HG03280 (cell line): ENCODE data around the gene NMRAL1.

Experiments
- ATAC-seq: cut with Tn5 transposase; IDR thresholded peaks from one replicate; pipeline ENCODE4 v1.9.1; 2021; ENCODE audit warnings: mild to moderate bottlenecking, moderate library complexity; ENCODE audit not compliant: unreplicated experiment

The NMRAL1 gene

GRCh38 chr16:4467916-4468315, 6.5 kb downstream of the NMRAL1 start:
- no peak for ATAC-seq

GRCh38 chr16:4465977-4466779, 8.2 kb downstream of the NMRAL1 start:
- ATAC-seq = no peak

- ATAC-seq = no peak
These were observed 10.8 kb downstream of the NMRAL1 start for GRCh38 chr16:4463522-4464163.

GRCh38 chr16:4461250-4462085, 13.0 kb downstream of the NMRAL1 start:
- no peak for ATAC-seq

- no peak for ATAC-seq
These were observed 13.5 kb downstream of the NMRAL1 start for GRCh38 chr16:4460936-4461249.

GRCh38 chr16:4455951-4456350, 18.5 kb downstream of the NMRAL1 start:
- no peak for ATAC-seq

GRCh38 chr16:4455081-4455480, 19.3 kb downstream of the NMRAL1 start:
- no peak for ATAC-seq

GRCh38 chr16:4454623-4455022, 19.8 kb downstream of the NMRAL1 start:
- no peak for ATAC-seq

GRCh38 chr16:4452674-4453073, 21.8 kb downstream of the NMRAL1 start:
- ATAC-seq = no peak

GRCh38 chr16:4450931-4451519, 23.4 kb downstream of the NMRAL1 start:
- no peak for ATAC-seq

GRCh38 chr16:4450430-4450829, 24.0 kb downstream of the NMRAL1 start:
- no peak for ATAC-seq

- ATAC-seq = no peak
These were observed 30.4 kb downstream of the NMRAL1 start for GRCh38 chr16:4443986-4444385.

- ATAC-seq = no peak
These were observed 31.2 kb downstream of the NMRAL1 start for GRCh38 chr16:4443271-4443670.

GRCh38 chr16:4442371-4442770, 32.1 kb downstream of the NMRAL1 start:
- no peak for ATAC-seq

- no peak for ATAC-seq
These were observed 37.1 kb downstream of the NMRAL1 start for GRCh38 chr16:4437366-4437765.

- ATAC-seq = no peak
These were observed 38.9 kb downstream of the NMRAL1 start for GRCh38 chr16:4435337-4436067.

GRCh38 chr16:4433914-4434787, 40.3 kb downstream of the NMRAL1 start:
- ATAC-seq = no peak

GRCh38 chr16:4433228-4433627, 41.2 kb downstream of the NMRAL1 start:
- ATAC-seq = no peak

- no peak for ATAC-seq
These were observed 43.4 kb downstream of the NMRAL1 start for GRCh38 chr16:4431023-4431422.

GRCh38 chr16:4428500-4428899, 45.9 kb downstream of the NMRAL1 start:
- no peak for ATAC-seq
